ENCODE data around the gene CHST12. TPM values are rescaled to one million over a fixed set of nuclear protein-coding genes. Genes with fewer than 3 reads are reported as not detected.
A peak's percentile ranks its signal among the peaks of the same experiment; 100 is the strongest.
"Not testable (repeated sequence)": the region's sequence is repeated elsewhere in the genome, so short reads cannot be mapped to it uniquely, and the experiment has no call there.

The CHST12 gene
- total RNA-seq, 1 donor from 2014 or later, result 6.8 TPM

DNA sequence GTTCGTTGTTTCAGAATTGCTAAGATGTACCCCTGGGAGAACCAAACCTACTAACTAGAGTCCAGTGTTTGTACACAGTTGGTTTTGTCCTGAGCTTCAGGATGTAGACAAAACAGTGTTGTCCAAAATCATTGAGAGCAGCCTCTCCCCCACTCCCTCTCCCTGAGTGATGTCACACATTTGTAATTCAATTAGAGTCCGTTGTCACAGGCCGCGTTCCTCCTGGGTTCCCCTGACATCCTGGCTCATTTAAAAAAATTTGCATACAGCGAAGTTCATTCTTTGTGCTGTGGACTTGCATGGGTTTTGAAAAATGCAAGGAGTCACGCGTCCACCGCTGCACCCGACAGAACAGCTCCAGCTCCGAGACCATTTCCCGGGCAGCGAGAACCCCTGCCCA lies 62.5 kb downstream of the CHST12 start:
- DNase-seq, result no peak

DNA sequence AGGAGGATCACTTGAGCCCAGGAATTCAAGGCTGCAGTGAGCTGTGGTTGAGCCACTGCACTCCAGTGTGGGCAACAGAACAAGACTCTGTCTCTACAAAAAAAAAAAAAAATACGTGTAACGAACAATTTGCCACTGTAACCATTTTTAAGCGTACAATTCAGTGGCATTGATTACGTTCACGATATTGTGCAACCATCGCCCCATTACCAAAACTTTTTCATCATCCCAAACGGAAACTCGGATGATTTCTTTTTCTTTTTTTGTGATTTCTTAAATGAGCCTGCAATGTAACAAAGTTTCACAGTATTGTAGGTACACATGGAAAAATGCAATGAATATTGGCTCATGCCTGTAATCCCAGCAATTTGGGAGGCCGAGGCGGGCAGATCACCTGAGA lies 63.3 kb downstream of the CHST12 start:
- DNase-seq, result no peak

DNA sequence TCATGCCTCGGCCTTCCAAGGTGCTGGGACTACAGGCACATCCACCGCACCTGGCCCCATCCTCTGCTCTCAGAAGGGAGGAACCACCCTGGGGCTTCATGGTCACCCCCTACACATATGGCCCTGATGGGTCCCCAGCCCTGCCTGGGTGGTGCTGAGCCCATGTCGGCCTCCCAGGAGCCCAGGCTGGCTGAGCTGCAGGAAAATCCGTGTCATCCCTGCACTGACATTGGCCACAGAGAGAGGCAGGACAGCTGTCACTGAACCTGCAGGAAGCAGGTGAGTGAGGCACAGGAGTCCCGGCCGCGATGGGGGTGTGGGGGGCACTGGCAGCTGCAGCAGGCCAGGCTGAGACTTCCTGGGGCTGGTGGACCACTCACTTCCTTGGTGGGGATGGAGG lies 64.8 kb downstream of the CHST12 start:
- no peak for DNase-seq

DNA sequence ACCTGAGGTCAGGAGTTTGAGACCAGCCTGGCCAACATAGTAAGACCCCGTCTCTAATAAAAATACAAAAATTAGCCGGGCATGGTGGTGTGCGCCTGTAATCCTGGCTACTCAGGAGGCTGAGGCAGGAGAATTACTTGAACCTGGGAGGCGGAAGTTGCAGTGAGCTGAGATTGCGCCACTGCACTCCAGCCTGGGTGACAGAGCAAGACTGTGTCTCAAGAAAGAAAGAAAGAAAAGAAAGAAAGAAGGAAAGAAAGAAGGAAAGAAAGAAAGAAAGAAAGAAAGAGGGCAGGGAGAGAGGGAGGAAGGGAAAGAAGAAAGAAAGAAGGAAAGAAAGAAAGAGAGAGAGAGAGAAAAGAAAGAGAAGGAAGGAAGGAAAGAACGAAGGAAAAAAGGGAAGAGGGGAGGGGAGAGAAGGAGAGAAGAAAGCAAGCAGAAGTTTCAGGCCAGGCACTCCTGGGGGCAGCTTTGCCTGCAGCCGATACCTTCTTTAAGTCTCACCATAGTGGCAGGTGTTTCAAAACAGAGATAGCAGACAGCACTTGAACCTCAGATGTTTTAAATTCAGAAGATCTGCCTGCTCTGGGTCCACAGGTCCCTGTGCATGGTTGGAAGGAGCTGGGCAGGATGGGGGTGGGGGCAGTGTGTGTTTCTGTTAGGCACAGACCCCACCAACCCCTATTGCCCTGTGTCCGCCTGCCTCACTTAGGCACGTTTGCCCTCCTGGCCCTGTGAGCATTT lies 66.2 kb downstream of the CHST12 start:
- DNase-seq, result not testable (repeated sequence)

DNA sequence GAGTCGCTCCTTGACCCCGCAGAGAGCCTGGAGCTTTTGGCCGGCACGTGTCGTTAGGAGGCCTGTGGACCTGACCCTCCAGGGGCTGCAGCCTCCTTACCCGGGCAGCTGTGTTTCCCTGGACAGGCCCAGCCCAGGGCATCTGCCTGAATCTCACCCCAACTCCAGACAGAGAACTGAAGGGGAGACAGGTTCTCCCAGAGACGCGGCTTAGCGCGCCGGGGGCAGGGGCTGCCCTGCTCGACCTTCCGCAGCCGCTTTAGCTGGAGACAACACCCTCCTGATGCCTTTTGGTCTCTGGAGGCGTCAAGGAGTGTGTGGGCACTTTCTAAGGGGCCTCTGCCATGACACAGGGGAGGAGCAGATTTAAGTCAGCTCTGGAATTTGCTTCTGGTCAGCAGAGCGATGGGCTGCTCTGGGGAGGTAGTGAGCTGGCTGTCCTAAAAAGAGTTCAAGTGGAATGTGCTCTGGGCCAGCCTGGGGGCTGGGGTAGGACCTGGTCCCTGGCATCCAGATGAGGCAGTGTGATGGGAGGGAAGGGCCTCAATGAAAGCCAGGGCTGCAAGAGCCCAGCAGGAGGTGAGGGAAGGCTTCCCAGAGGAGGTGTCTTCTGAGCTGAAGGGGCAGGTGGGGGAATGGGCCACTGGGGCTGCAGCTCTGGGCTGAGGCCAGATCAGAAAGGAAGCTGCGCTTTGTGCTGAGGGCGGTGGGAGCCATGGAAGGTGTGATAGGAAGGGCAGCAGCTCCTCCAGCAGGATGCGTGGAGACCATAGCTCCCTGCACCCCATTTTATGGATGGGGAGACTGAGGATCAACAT lies 67.0 kb downstream of the CHST12 start:
- no peak for DNase-seq

DNA sequence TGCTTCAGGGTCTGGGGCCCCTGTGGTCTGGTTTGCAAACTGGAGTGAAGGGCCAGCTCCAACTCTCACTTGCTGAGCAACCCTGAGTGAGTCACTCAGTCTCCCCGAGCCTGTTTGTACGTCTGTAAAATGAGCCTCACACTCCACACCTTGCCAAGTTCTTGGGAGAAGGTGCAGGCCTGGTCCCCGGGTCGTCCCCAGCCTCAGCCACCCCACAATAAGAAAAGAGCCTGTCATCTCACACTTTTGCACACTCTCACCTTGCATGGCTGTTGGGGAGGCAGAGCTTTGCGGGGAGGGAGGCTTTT lies 67.6 kb downstream of the CHST12 start:
- peak; percentile 38 for DNase-seq

DNA sequence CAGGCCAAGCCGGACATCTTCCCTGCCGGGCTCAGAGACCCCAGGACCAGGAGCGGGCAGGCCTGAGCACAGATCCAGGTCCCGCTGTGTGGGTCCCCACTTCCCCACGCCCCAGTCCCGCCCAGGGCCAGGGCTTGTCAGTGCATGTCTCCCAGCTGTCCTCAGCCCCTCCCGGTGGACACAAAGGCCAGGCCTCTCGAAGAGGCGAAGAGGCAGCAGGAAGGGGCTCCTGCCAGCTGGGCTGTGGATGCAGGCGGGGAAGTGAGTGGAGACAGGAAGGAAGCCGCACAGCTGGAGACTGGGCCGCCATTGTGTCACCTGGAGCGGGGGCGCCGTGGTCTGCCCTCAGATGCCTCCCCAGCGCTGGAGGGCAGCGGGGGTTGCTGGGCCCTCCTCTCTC lies 68.0 kb downstream of the CHST12 start:
- DNase-seq, result peak; percentile 65

DNA sequence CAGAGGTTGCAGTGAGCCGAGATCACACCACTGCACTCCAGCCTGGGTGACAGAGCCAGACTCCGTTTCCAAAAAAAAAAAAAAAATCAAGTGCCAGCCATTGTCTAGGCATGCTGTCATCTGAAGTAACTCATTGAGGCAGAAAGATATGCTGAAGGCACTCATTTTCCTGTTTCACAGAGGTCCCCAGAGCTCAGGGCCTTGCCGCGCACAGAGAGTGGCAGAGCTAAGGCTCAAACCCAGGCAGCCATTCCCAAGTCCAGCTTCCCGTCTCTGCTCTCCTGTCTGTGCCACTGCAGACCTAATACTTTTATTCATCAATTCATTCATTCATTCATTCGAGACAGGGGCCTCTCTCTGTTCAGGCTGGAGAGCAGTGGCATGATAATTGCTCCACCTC lies 69.3 kb downstream of the CHST12 start:
- no peak for DNase-seq

DNA sequence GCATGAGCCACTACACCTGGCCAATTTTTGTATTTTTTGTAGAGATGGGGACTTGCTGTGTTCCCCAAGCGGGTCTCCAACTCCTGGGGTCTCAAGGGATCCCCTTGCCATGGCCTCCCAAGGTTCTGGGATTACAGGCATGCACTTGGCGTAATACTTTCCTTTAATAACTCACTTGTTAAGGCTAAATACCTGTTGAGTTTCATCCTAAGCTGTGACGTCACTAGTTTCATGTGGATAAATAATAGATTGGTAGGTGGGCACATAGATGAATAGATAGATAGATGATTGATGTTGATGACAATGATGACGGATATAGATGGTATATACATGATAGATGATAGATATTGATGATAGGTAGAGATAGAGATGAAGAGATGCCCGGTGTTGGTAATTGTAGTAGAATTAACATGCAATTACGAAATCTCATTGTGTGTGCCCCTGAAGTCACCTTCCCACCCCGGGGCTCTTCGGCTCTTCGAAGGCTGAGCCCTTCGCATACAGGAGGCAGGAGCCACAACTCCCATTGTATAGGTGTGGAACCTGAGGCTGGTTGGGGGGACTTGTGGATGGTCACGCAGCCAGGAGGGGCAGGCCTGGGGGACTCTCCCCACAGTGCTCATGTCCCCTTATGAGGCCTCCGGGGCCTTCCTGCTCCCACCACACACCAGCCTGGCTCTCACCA lies 70.2 kb downstream of the CHST12 start:
- no peak for DNase-seq

DNA sequence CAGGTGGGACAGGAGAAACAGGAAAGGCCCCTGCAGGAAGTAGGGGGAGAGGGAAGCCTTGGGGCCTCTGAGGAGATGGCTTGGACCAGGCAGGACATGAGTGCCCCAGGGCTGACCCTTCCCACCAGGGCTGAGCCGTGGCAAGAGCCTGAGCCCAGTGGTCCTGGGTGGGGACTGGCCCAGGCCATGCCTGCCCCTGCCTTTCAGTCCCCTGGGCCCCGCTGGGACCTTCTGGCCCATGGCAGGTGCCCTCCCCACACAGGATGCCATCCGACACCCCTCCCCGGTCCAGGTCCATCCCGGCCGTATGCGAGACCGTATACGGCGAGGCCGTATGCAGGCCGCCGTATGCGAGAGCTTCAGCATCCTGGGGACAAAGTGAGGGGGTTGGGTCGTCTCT lies 70.8 kb downstream of the CHST12 start:
- no peak for DNase-seq

DNA sequence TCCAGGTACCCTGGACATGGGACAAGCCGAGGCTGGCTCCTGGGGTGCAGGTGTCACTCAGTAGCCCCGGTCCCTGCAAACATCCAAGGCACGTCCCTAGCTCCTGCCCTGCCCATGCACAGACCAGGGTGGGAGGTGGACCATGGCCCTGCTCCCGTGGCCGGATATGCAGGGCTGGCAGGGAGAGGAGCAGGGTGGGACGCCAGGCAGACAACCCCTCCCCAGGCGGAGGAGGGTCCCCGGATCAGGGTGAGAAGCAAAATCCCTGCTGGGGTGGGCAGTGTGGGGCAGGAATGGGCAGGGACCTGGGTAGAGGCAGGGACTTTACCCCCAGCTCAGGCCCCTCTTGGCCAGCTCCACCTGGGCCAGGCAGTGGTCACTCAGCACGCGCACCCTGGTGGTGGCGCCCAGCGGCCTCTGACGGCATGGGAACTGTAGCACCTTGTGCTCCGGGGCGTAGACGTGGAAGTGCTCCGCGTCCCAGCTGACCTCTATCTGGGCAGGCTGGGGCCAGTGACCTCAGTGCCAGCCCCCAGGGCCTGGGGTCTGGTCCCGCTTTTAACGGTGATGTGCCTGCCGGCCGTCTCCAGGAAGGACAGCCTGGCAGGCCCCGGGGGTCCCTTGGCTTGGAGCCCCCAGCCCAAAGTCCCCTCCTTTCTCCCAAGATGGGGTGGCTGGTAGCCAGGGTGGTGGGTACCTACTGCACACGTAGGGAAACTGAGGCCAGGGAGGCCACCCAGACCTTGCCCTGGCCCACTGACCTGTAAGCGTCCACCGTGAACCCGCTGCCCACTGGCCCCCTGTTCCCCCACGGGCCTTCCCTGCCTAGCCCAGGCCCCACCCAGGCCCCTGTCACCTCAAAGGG lies 71.6 kb downstream of the CHST12 start:
- DNase-seq, result no peak

DNA sequence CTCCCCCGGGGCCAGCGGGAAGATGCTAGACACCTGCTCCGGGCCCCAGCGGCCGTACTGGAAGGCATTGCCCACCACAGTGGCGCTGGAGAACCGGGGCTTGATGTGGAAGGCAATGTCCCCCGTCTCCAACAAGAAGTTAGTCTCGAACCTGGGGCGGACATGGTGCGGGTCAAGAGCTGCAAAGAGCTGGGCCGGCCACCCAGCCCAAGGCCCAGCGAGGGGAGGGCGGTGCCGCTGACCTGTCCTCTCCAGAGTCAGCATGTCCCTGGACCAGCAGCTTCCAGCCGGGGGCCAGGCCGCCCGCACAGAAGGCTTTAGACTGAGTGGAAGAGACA lies 72.2 kb downstream of the CHST12 start:
- DNase-seq, result no peak

DNA sequence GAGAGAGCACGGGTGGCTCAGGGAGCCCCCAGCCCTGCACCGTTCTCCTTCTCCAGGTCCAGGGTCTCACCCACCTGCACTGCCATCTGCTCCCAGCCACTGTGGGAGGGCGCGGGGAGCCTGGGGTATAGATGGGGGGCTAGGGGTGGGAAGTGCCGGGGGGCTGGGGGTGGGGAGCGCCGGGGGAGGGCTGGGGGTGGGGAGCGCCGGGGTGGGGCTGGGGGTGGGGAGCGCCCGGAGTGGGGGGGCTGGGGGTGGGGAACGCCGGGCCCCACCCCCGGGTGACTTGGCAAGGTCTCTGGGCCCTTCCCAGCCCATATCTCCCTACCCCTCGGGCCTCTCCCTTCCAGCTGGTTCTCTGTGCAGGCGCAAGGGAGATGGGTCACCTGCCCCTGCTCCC lies 72.9 kb downstream of the CHST12 start, which contains the start of gene GRIFIN:
GRIFIN (minus strand) TSS at position 101 of the 400 bp plus-strand sequence; CDS start at position 86, 15 bp downstream.
- DNase-seq, result no peak

DNA sequence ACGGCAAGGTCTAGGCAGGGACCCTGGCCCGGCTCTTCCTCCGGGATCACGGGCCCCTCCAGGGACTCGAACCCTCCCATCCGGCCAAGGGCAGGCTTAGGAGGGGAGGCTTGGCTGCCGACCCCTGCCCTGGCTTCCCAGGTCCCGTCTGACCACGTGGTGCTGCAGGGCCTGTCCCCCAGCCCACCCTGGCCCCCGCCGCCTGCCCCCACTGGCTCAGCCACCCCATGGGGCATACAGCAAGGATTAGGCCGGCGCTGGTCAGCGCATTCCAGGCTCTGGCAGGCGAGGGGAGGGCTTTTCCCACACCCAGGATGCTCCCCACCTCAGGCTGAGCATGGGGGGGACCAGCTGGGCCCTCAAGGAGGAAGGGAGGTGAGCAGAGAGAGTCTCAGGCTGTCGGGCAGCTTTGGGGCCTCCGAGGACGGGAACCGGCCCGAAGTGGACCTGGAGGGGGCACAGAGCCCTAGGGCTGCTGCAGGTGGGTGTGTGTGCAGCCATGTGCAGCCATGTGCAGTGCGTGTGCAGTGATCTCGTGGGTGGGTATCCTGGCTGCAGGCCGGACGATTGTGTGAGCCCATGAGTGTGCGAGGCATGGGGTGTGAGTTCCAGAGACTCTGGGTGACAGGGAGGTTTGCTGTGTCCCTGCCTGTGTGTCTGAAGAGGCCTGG lies 73.5 kb downstream of the CHST12 start:
- no peak for DNase-seq

DNA sequence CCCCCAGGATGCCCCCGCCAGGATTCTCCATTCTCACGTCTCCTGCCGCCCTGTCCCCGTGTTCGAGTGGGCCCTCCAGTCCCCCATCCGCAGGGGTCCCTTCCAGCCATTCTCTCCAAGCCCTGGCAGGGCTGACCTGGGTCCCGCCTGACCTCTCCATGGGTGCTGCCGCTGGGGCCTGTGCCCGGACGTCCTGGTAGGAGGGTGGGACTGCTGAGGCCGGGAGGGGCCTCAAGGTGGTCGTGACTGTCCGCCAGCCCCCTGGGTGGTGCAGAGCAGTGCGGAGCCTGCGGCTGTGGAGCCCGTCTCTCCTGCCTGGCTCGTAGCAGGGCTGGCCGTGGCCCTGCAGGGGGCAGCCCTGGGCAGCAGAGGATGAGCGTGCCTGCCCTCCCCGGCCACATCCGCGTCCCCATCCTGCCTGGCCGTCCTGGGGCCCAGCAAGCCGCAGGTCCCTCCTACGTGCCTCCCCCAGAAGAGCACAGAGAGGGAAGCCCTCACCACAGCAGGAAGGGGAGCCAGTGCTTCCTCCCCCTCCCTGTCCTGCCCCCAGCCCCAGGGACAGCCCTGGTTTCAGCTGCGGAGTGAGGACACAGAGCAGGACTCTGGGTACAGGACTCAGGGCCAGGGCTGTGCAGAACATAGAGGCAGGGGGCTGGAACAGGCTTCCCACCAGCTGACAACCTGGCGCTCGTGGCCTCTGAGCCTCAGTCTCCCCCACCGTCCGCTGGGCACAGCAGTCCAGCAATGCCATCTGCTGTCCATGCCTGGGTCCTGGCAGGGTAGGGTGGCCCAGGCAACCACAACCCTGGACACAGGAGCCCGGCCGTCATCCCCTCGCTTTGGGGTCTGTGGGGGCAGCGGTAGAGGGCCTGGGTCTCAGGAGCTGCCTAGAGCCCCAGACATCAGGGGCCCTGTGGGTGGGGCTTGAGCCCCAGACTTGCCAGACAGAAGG lies 74.3 kb downstream of the CHST12 start:
- DNase-seq, result peak; percentile 80

DNA sequence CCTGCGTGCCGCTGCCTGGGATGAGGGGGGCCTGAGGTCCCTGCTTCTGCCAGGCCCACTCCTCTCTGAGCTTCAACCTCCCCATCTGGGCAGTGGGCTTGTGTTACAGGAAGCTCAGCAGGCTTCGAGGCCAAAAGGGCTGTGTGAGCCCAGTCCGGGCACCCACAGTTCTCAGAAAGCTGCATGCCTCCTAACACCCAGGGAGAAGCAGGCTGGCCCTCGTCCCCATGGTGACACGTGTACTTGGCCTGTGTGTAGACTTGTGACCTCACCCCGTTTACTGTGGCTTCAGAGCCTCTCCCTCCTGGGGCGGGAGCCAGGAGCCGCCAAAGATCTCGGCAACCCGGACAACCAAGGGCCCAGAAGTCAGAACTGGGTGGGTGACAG lies 75.0 kb downstream of the CHST12 start:
- DNase-seq, result no peak

DNA sequence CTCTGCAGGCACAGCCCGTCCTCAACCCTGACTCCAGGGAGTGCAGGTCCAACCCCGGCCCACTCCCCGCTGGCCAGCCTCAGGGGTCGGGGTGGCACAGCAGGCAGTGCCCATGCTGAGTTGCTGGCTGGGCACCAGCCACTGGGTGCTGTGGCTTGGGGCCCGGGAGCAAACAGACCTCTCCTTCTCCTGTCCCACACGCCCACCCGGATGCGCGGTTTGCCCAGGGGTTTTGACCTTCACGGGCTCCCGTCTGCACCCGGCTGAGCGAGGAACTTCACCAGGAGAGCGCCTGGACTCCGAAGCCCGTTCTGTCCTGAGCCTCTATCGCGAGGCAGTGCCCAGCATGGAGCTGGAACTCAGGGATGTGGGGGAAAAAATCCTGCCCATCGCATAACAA lies 75.4 kb downstream of the CHST12 start:
- no peak for DNase-seq

DNA sequence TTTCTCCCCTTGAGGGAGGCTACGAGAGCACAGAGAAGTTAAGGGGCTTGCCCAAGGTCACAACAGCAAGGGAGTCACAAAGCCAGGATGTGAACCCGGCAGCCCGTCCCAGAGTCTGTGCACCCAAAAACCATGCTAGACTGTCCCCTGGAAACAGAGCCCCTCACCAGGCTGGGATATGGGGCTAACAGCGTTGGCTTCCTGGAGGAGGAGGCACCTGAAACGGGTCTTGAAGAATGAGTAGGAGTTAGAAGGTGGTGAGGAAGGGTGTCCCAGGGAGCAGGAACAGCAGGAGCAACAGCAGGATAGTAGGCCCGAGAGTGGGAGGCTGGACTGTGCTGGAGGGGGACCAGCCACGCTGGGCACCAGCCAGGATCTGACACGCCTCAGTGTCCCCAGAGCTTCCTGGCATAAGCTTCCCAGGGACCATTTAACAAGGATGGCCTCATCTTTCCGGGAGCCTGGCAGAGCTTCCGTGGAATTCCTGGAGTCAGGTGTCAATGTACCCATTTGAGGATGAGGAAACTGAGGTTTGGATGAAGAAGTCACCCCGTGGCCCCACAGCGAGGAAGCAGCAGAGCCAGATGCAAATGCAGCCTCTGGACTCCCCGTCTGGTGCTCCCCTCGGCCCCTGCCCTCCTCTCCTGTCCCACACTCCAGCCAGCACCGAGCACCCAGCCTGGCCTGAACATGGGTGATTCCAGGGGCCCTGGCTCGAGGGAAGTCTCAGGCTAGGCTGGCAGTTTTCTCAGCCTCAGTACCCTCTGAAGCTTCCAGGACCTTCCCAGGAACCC lies 76.1 kb downstream of the CHST12 start:
- DNase-seq, result no peak

DNA sequence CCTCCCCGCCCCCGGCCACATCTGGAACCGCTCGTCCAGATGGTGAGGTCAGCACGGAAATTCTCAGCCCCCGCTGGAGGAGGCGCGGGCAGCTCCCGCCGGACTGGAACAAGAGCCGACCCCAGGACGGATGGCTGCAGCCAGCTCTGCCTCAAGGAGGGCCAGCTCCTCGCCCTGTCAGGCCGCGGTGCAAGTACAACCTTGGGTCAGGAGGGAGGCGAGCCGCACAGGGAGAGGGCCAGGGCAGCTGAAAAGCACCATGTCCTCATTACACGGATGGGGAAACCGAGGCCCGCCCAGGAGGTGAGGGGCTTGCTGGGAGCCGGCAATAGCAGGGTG lies 76.6 kb downstream of the CHST12 start:
- DNase-seq, result no peak

DNA sequence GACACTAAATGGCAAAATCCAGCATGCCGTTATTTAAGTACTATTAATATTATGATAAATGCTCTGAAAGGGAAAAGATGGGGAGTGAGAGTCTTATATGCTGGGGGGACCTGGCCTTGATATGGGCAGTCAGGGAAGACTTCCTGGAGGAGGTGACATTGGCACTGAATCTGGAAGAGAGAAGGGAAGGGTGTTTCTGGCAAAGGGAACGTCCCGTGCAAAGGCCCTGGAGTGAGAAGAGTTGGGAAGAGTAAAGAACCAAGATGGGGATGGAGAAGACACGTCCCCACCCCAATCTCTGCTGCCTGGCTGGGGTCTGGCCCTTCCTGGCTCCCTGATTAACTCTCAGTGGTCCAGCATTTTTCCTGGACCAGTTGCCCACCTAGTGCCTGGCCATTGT lies 77.8 kb downstream of the CHST12 start:
- no peak for DNase-seq

All from dermis blood vessel endothelial cell (primary cell).